Astrocyte of the cerebellum (primary cell): Measurements from ENCODE around the gene DOCK4.
A peak's percentile ranks its signal among the peaks of the same experiment; 100 is the strongest.

Experiments used
- DNase-seq: peaks from one replicate; pipeline ENCODE4 v3.0.0-alpha.2; 2011; ENCODE audit warnings: low read depth
- H3K4me3 ChIP-seq: 2 replicates; pipeline ENCODE4 v1.5.1; 2011; ENCODE audit warnings: mild to moderate bottlenecking, low read depth, low read length, moderate library complexity
- in situ Hi-C: cut with HindIII; loops from 2 replicates; pipeline ENCODE4 v1.10.0; 2017; ENCODE audit warnings: low sequenced_read_pairs
- TF ChIP-seq, protein P1 (sequence below): IDR thresholded peaks from 2 replicates; pipeline ENCODE4 v1.5.1; 2012; ENCODE audit warnings: low read length, low read depth, moderate library complexity, mild to moderate bottlenecking; ENCODE audit errors: missing control alignments

The DOCK4 gene

DNA sequence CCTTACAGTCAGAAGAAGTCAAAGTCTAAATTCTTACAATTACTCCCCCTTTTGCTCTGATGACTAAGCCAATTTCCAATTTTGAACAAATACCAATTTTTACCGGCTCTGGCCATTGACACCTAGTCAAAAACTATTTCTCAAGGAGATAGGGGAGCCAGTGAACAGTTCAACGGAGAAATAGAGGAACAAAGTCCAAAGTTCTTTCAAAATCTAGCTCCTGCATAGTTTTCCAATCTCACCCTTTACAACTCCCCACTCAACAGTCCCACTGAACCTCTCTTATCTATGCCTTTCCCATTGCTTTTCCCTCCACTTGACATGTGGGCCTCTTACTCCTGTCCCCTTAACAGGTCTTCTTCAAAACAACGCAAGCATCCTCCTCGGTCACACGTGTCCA lies 192.9 kb downstream of the DOCK4 start:
- TF ChIP-seq, protein P1, sequence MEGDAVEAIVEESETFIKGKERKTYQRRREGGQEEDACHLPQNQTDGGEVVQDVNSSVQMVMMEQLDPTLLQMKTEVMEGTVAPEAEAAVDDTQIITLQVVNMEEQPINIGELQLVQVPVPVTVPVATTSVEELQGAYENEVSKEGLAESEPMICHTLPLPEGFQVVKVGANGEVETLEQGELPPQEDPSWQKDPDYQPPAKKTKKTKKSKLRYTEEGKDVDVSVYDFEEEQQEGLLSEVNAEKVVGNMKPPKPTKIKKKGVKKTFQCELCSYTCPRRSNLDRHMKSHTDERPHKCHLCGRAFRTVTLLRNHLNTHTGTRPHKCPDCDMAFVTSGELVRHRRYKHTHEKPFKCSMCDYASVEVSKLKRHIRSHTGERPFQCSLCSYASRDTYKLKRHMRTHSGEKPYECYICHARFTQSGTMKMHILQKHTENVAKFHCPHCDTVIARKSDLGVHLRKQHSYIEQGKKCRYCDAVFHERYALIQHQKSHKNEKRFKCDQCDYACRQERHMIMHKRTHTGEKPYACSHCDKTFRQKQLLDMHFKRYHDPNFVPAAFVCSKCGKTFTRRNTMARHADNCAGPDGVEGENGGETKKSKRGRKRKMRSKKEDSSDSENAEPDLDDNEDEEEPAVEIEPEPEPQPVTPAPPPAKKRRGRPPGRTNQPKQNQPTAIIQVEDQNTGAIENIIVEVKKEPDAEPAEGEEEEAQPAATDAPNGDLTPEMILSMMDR = no peak
- no peak for DNase-seq
- in situ Hi-C loops = no loop called here
- no peak overlapping the region for H3K4me3 ChIP-seq

DNA sequence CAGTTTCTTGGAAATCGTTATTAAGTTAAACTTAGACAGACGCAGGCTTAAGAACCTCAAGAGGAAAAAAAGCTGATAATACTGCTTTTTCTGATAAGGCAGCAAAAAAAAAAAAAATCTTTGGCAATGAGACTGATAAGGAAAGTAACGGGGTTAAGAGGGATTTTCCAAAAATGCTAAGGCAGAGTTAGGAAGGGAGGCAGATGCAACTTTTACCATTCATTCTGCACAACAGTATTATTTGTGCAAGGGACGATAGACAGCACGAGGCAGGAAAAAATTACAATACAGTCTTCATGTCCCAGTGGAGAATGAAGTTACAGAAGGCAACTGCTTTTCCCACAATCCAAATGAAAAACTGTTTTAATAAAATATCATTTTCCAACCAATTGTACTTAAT lies 194.0 kb downstream of the DOCK4 start:
- TF ChIP-seq, protein P1 = no peak
- in situ Hi-C loops = no loop called here
- no peak for DNase-seq
- no peak overlapping the region for H3K4me3 ChIP-seq

DNA sequence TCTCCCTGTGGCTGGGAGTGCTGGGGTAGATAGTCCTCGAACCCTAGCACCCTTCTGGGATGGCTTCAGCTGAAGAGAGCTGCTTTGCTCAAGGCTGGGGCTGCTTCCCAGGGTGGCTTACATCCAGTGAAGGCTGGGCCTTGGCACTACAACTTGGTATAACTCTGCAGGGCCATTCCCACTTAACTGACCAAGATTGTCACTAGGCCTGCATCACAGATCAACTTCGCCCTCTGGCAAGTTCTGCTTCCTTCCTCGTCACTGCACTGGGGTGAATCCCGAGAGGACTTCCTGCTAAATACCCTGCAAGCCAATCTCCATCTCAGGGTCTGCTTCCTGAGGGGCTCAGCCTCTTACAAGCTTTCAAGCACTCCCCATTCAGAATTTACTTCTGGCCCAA lies 195.2 kb downstream of the DOCK4 start:
- H3K4me3 ChIP-seq = no peak overlapping the region
- in situ Hi-C loops = no loop called here
- TF ChIP-seq, protein P1 = no peak
- no peak for DNase-seq

DNA sequence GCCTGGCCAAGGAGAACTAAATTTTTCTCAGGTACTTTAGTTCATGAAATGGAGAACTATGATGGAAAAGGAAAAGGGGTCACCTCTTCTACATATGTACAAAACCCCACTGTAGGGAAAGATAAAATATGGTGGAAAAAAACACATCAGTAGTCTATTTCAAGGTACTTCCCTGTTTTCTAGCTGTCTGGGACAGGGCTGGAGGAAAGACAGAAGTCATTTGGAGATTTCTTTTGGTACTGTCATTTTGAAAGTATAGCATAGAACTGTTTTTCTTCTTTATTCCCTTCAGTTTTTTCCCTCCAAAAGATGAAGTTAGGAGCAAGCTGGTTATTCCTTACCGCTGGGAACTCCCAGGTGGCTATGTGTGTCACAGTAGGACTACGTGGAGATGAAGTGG lies 196.1 kb downstream of the DOCK4 start:
- in situ Hi-C loops = no loop called here
- no peak overlapping the region for H3K4me3 ChIP-seq
- no peak for DNase-seq
- TF ChIP-seq, protein P1 = no peak

GRCh38 chr7:112009081-112009480 lies 197.1 kb downstream of the DOCK4 start:
- in situ Hi-C loops = no loop called here
- peak; percentile 46 for DNase-seq

DNA sequence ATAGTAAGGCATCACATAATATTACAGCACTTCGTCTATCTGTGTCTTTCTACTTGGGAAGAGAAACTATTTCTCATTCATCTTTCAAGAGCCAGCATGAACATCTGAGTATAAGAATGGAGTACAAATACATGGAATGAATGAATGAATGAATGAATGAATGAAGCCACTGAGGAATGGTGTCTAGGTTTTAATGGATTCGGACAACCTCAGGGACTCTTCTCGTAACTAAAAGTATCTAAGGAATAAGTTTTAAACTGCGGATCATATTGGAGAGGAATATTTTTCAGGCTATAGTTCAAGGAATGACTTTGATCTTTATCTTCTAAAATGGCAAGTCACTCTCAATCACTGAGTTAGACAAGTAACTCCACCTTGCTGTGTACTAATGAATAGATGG lies 199.0 kb downstream of the DOCK4 start:
- no peak overlapping the region for H3K4me3 ChIP-seq
- in situ Hi-C loops = no loop called here
- TF ChIP-seq, protein P1 = no peak
- DNase-seq = no peak

More at GRCh38 chr7:112009081-112009480, 197.1 kb downstream of the DOCK4 start:
- H3K4me3 ChIP-seq = no peak overlapping the region
- TF ChIP-seq, protein P1 = no peak

DNA sequence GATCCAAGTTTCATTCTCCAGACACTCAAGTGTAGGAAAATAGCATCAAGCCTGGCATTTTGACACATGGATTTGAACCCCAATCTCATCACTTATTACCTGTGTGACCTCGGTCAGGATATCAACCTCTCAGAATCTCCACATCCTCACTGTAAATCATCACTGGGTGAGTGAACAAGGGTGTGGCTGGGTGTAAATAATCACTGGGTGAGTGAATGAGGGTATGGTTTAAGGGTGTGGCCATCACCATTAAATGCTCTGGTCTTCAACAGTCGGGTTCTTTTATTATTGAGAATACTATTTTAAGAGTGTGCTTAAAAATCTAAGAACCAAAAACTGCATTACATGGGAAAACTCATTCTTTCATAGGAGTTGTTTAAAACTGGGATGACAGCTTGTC lies 200.1 kb downstream of the DOCK4 start:
- in situ Hi-C loops = no loop called here
- TF ChIP-seq, protein P1 = no peak
- DNase-seq = no peak
- no peak overlapping the region for H3K4me3 ChIP-seq
